ENCODE results near the gene KRT85.

- no peak for TF ChIP-seq EZH2 (IDR thresholded peaks at IDR 0.05; ENCODE audit: low read depth)
- TF ChIP-seq CTCF (conservative IDR thresholded peaks at IDR 0.05) = no peak
Measured at GRCh38 chr12:52356031-52356761, 11.1 kb downstream of the KRT85 start.

All from PC-9 (cell line).